D721Med (cell line): Measurements from ENCODE around the gene SPAG17.

ENCODE experiments used
- DNase-seq: peaks from one replicate; pipeline ENCODE4 v3.0.0; 2011; ENCODE audit warnings: low spot score; ENCODE audit not compliant: insufficient read length
- FAIRE-seq: peaks from 2 replicates; lab custom pipeline; 2011; peaks lifted over from hg19 to GRCh38; lab: Jason Lieb, UNC
- TF ChIP-seq, protein P1 (sequence below): IDR thresholded peaks from 2 replicates; pipeline ENCODE4 v1.5.1; 2012; ENCODE audit warnings: mild to moderate bottlenecking, control low read depth; ENCODE audit not compliant: insufficient read depth; ENCODE audit errors: missing control alignments

The SPAG17 gene

DNA sequence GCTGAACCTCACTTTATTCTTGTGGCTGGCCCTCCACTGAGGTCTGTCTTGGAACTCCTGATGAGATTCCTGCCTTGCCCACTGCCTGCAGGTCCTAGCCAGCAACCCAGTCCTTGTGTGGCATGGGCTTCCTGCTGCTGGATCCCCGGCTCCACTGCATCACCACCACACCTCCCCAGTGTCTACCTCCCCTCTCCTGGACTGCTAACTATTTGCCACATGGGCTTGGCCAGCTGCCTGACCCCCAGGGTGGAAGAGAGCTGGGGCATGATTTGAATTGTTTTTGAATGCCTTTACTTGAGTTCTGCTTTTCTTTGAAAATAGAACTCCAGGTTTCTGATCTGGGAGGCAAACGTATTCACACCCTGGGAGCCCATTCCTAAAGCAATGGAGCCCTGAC lies 41.2 kb downstream of the SPAG17 start:
- DNase-seq, result no peak
- FAIRE-seq, result no peak
- TF ChIP-seq, protein P1, sequence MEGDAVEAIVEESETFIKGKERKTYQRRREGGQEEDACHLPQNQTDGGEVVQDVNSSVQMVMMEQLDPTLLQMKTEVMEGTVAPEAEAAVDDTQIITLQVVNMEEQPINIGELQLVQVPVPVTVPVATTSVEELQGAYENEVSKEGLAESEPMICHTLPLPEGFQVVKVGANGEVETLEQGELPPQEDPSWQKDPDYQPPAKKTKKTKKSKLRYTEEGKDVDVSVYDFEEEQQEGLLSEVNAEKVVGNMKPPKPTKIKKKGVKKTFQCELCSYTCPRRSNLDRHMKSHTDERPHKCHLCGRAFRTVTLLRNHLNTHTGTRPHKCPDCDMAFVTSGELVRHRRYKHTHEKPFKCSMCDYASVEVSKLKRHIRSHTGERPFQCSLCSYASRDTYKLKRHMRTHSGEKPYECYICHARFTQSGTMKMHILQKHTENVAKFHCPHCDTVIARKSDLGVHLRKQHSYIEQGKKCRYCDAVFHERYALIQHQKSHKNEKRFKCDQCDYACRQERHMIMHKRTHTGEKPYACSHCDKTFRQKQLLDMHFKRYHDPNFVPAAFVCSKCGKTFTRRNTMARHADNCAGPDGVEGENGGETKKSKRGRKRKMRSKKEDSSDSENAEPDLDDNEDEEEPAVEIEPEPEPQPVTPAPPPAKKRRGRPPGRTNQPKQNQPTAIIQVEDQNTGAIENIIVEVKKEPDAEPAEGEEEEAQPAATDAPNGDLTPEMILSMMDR, result no peak

GRCh38 chr1:118143121-118143520 lies 41.9 kb downstream of the SPAG17 start:
- DNase-seq (no peak), FAIRE-seq (no peak)
- TF ChIP-seq, protein P1, result no peak

DNA sequence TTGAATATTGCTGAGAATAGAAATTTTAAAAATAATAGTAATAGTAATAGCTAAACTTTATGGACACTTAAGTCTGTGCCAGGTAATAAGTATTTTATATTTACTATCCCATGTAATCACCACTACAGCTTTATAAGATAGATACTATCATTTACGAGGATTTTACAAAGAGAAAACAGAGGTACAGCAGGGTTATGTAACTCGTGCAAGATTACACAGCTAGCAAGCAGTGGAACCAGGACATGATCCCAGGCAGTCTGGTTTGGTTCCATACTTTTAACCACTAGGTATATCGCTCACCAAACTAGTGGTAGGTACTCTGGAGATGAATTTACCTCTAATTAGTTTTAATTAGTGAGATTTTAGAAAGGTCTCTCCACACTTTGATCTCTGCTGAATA lies 42.5 kb downstream of the SPAG17 start:
- FAIRE-seq (no peak), DNase-seq (no peak)
- TF ChIP-seq, protein P1, result no peak

DNA sequence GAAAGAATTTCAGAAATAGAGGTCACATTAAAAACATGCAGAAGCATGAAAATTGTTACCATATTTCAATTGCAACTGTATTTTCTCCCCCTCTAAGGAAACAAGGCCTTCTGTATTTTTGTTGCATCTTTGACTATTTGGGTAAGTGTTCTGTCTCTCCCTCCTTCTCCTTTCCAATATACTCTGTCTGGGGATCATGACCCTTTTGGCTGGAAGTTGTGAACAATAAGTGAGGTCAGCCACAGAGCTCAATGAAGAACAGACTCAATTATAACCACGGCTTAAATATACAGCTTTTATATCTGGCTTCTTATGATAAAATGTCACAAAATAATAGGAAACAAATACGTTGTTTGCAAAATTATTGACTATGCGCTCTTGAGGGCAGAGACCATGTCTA lies 47.1 kb downstream of the SPAG17 start:
- DNase-seq, result no peak
- TF ChIP-seq, protein P1, result no peak

GRCh38 chr1:118136187-118136941 lies 48.7 kb downstream of the SPAG17 start:
- TF ChIP-seq, protein P1, result no peak
- DNase-seq (no peak), FAIRE-seq (no peak)

More for the DNA sequence above, 47.1 kb downstream of the SPAG17 start:
- no peak for FAIRE-seq

DNA sequence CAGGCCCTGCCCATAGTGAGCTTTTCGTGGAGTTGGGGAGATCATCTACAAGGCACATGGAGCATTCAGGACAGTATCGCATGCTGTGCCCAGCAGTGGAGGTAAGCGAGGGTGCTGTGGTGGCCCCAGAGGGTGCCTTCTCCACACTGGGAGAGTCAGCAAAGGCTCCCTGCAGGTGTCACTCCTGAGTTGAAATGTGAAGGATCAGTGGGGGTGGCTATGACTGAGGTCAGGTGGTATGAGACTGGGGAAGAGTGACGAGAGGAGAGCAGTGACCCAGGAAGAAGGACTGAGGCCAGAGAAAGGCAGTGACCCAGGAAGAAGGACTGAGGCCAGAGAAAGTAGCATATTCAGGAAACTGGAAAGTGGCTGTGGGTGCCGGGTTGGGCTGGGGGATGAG lies 53.0 kb downstream of the SPAG17 start:
- no peak for FAIRE-seq
- DNase-seq, result no peak
- TF ChIP-seq, protein P1, result no peak

- no peak for FAIRE-seq
- DNase-seq, result no peak
- TF ChIP-seq, protein P1, result no peak
Measured at GRCh38 chr1:118128761-118129160, 56.3 kb downstream of the SPAG17 start.
